Adrenal gland (tissue), 12 donors: ENCODE measurements around the gene DPP10. TPM values are rescaled to one million over a fixed set of nuclear protein-coding genes. Genes with fewer than 3 reads are reported as not detected.

Source experiments
- DNase-seq, 7 donors: peaks; one replicate each; pipeline ENCODE4 v3.0.0-alpha.2; 2019 to 2020
- H3K27ac ChIP-seq, 5 donors: fragments of 200-600 bp; sonication (generic) in 4 of 5; 1 replicate in 3 of 5; 2 replicates in 2 of 5; pipeline versions ENCODE4 v1.5.1 to v1.8.0; 2016 to 2020; ENCODE audit warnings: mild to moderate bottlenecking in 1 of 5
- H3K27me3 ChIP-seq: fragments of 200-600 bp; 2 replicates; pipeline ENCODE4 v1.8.0; 2021
- H3K36me3 ChIP-seq, 2 donors: fragments of 200-600 bp; replicated peaks in 1 of 2; 1 replicate in 1 of 2; 2 replicates in 1 of 2; pipeline versions ENCODE4 v1.5.1 to v1.8.0; 2018 to 2022
- H3K4me1 ChIP-seq, 2 donors: fragments of 200-600 bp; replicated peaks in 1 of 2; 1 replicate in 1 of 2; 2 replicates in 1 of 2; pipeline versions ENCODE4 v1.5.1 to v1.8.0; 2018 to 2021
- H3K4me3 ChIP-seq, 4 donors: fragments of 200-600 bp; sonication (generic) in 3 of 4; one replicate each; pipeline ENCODE4 v1.5.1; 2016 to 2018
- H3K9me3 ChIP-seq, 3 donors: fragments of 200-600 bp; sonication (generic) in 1 of 3; replicated peaks in 1 of 3; 1 replicate in 2 of 3; 2 replicates in 1 of 3; pipeline versions ENCODE4 v1.5.1 to v1.8.0; 2016 to 2021
- POLR2A ChIP-seq, 2 donors: fragments of 450-650 bp; IDR thresholded peaks; one replicate each; pipeline ENCODE4 v1.6.1; 2017; ENCODE audit warnings: antibody characterized with exemption in 2 of 2, mild to moderate bottlenecking in 2 of 2, moderate library complexity in 1 of 2
- WGBS, 4 donors: extraction: QIAGEN DNeasy Blood & Tissue Kit in 2 of 4; methylation state at CpG; one replicate each; pipeline versions ENCODE4 v1.1.5 to v1.1.7; 2013 to 2017; 5-methylcytosine and 5-hydroxymethylcytosine counted together
- intact Hi-C, 2 donors: fragments of 100-400 bp; cut with DNase I; formaldehyde crosslinking; loops; one replicate each; pipeline versions ENCODE4 v1.14.1 to v1.15.0; 2022 to 2023
- polyA plus RNA-seq, 3 donors: library from polyadenylated mRNA; stranded (reverse); fragments of 200-250 nt in 2 of 3; fragments of 350-450 nt in 1 of 3; fragmentation: Illumina TruSeq in 1 of 3; extraction: RNeasy Lipid Tissue Mini Kit (QIAGEN cat#74804) in 1 of 3; gene quantifications; one replicate each; pipeline ENCODE4 v1.2.3, GENCODE V29; 2013 to 2014
- total RNA-seq, 9 donors: library from RNA; depleted of rRNA in 4 of 9; stranded (reverse); fragments of >200 nt in 4 of 9; fragments of 120-200 nt in 1 of 9; fragmentation: NEBNext Ultra II Directional in 1 of 9; extraction: Animal tissue kit (Norgen Biotek cat#: 25700) in 1 of 9; gene quantifications; one replicate each; pipeline versions ENCODE4 v1.1.0 to v1.2.4, GENCODE V29; 2013 to 2023
- TF ChIP-seq, protein P1 (sequence below), 6 experiments: fragments of 450-650 bp in 4 of 6; fragments of 200-600 bp in 2 of 6; sonication (generic) in 1 of 6; IDR thresholded peaks; 1 replicate in 5 of 6; 2 replicates in 1 of 6; pipeline versions ENCODE4 v1.5.1 to v1.8.0; 2016 to 2021; ENCODE audit warnings: antibody characterized with exemption in 6 of 6, mild to moderate bottlenecking in 2 of 6, moderate library complexity in 1 of 6
- donor health status: healthy with polysubstance abuse.
- donor health status: Bipolar disorder and iron deficiency.
- donor health status: DM: yes; HTN: yes; CAD: no.
- donor health status: DM: no; HTN: no; CAD: no.
- donor health status: DM: no; HTN: no; CAD: no.
- donor health status: DM: yes; HTN: yes; CAD: no.

The DPP10 gene
- total and polyA plus RNA-seq, 12 donors = 5.2 to 257 (median 32.0) TPM

DNA sequence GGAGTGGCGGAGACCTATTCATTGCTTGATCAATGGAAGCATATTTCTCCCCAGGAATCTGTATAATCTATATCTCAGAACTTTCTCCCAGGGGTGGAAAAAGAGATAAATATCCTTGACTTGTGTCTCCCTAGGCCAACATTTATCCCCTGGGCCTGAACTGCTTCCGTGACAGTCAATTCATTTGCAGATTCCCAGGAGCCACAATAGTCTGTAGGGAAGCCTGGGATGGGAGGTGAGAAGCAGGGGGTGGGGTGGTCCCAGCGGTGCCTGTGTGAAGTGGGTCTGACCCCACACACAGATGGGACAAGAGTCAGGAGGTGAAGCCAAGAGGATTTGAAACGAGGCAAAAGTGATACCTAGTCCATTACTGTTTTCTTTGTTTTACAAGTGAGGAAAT is 166.8 kb downstream of the DPP10 start:
- Histone ChIP-seq H3K27me3 (no peaks in the 10 kb centered on the region), H3K27ac (no peak overlapping the region), H3K4me3 (no peak overlapping the region), H3K4me1 (no peaks in the 10 kb centered on the region), H3K9me3 (no peaks in the 10 kb centered on the region), H3K36me3 (no peaks in the 10 kb centered on the region)
- no peak for TF ChIP-seq POLR2A (IDR thresholded peaks at IDR 0.05)
- TF ChIP-seq, protein P1, sequence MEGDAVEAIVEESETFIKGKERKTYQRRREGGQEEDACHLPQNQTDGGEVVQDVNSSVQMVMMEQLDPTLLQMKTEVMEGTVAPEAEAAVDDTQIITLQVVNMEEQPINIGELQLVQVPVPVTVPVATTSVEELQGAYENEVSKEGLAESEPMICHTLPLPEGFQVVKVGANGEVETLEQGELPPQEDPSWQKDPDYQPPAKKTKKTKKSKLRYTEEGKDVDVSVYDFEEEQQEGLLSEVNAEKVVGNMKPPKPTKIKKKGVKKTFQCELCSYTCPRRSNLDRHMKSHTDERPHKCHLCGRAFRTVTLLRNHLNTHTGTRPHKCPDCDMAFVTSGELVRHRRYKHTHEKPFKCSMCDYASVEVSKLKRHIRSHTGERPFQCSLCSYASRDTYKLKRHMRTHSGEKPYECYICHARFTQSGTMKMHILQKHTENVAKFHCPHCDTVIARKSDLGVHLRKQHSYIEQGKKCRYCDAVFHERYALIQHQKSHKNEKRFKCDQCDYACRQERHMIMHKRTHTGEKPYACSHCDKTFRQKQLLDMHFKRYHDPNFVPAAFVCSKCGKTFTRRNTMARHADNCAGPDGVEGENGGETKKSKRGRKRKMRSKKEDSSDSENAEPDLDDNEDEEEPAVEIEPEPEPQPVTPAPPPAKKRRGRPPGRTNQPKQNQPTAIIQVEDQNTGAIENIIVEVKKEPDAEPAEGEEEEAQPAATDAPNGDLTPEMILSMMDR (IDR thresholded peaks at IDR 0.05) = no peak
- intact Hi-C loops = no loop called here
- DNase-seq = no peak
- 69 to 79% (median 74%) methylated on average over 4 of the region's 4 CpGs for WGBS, 4 donors

DNA sequence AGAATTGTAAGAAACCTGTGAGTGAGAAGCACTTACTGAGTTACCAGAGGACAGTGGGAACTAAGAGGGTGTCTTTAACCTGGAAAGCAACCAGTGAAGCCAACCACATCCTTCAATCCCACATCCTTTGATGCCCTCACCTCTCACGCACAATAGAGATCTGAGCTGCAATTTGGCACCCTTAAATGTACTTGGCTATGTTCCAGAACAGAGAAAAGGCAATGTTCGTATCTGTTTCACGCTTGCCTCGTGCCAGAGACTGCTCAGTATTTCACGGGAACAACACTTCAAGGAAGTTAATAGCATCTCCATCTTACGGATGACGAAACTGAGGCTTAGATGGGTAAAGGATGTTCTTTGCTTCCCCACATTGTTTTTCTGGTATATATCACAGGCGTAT is 167.4 kb downstream of the DPP10 start:
- DNase-seq = no peak
- intact Hi-C loops = no loop called here
- H3K4me3 ChIP-seq = no peak overlapping the region
- no peaks in the 10 kb centered on the region for H3K36me3 ChIP-seq
- H3K27me3 ChIP-seq = no peaks in the 10 kb centered on the region
- H3K27ac ChIP-seq = no peak overlapping the region
- no peaks in the 10 kb centered on the region for H3K4me1 ChIP-seq
- H3K9me3 ChIP-seq = no peaks in the 10 kb centered on the region
- WGBS, 4 donors = 73 to 78% (median 76%) methylated on average over 8 of the region's 8 CpGs
- TF ChIP-seq, protein P1 (IDR thresholded peaks at IDR 0.05) = no peak
- TF ChIP-seq POLR2A (IDR thresholded peaks at IDR 0.05) = no peak

- no peak overlapping the region for H3K4me3 ChIP-seq
- no peak for TF ChIP-seq POLR2A (IDR thresholded peaks at IDR 0.05)
- TF ChIP-seq, protein P1 (IDR thresholded peaks at IDR 0.05) = no peak
- H3K4me1 ChIP-seq = no peaks in the 10 kb centered on the region
- no peak for DNase-seq
- H3K27ac ChIP-seq = no peak overlapping the region
- WGBS, 4 donors = 56 to 64% (median 57%) methylated on average over 6 to 7 of the region's 7 CpGs
- no peaks in the 10 kb centered on the region for H3K27me3 ChIP-seq
- intact Hi-C loops = no loop called here
- no peaks in the 10 kb centered on the region for H3K9me3 ChIP-seq
- no peaks in the 10 kb centered on the region for H3K36me3 ChIP-seq
These were observed 168.2 kb downstream of the DPP10 start for GRCh38 chr2:114610677-114611076.

GRCh38 chr2:114614592-114614991 is 172.2 kb downstream of the DPP10 start:
- Histone ChIP-seq H3K27me3 (no peaks in the 10 kb centered on the region), H3K4me1 (no peaks in the 10 kb centered on the region), H3K4me3 (no peak overlapping the region), H3K27ac (no peak overlapping the region), H3K9me3 (no peaks in the 10 kb centered on the region), H3K36me3 (no peaks in the 10 kb centered on the region)
- no peak for DNase-seq
- TF ChIP-seq, protein P1 (IDR thresholded peaks at IDR 0.05) = no peak
- no peak for TF ChIP-seq POLR2A (IDR thresholded peaks at IDR 0.05)
- intact Hi-C loops = no loop called here
- WGBS, 4 donors = 63 to 80% (median 65%) methylated on average over 4 of the region's 4 CpGs
